ENCODE measurements around the gene ANKRD9.

The ANKRD9 gene

DNA sequence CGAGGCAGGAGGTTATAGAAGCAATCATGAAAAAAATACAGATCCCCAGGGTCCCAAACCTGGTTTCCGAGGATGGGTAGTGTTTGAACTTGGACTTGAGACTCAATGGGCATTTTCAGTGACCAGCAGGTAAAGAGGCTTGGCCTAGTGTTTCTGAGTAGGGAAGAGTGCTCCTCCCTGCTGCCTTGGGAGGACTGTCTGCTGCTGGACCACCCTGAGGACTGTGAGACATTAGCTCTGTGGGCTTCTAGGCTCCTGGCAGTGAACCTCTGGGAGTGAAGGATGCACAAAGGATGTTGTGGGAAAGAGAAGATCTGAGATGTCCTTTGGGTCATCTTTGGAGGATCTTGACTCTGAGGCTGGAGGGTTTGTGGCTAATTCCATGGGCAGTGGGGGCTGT is 30.5 kb downstream of the ANKRD9 start:
- DNase-seq (ENCODE audit: low read depth, low spot score): no peak

DNA sequence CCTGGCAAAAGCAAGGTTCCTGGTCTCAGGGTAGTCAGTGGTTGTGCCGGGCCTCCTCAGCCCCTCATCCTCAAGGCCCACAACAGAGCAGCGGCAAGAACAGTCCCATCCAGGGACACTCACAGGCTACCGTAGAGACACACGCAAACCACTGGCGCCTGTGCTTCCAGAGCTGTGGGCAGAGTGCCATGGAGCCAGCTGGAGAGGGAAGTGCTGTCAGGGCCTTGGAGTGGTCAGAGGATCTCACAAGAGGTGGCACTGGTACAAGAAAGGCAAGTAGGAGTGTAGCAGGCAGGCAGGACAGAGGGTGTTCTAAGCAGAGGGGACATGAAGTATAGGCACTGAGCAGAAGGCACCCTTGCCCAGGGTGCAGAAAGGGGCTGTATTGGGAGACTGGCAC is 34.6 kb downstream of the ANKRD9 start:
- DNase-seq (ENCODE audit: low read depth, low spot score): no peak

DNA sequence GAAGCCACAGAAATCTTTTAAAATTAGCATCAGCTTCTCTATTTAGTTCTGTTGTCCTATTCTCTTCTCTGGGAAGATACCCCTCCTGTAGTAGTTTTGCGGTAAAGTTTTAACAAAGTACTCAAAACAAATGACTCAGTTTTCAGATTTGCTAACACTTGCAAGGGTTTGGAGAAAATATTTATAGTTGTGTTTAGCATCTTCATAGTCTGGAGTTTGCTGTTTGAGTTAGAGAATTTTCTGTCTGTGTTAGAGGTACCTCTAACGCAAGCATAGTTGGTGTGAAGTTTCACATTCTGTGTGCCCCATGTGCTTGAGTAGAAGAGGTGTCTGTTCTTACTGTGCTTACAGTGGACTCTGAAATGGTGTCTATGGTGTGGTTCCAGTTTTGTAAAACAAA is 36.0 kb downstream of the ANKRD9 start:
- DNase-seq (ENCODE audit: low read depth, low spot score): no peak

DNA sequence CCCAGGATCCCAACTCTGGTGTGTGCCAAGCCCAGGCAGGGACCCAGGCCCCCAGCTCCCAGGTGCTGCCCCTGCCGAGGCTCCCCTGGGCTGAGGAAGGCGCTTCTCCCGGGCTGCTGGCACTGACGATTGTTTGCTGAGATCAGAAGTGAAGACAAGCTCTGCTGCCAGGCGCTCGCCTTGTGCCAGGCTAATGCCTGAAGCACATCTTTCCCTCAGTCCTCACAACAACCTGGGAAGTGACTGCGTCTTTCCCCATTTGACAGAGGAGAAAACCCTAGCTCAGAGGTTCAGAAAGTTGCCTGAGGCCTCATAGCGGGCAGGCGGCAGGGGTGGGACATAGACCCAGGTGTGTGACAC is 36.8 kb downstream of the ANKRD9 start:
- no peak for DNase-seq (ENCODE audit: low read depth, low spot score)

DNA sequence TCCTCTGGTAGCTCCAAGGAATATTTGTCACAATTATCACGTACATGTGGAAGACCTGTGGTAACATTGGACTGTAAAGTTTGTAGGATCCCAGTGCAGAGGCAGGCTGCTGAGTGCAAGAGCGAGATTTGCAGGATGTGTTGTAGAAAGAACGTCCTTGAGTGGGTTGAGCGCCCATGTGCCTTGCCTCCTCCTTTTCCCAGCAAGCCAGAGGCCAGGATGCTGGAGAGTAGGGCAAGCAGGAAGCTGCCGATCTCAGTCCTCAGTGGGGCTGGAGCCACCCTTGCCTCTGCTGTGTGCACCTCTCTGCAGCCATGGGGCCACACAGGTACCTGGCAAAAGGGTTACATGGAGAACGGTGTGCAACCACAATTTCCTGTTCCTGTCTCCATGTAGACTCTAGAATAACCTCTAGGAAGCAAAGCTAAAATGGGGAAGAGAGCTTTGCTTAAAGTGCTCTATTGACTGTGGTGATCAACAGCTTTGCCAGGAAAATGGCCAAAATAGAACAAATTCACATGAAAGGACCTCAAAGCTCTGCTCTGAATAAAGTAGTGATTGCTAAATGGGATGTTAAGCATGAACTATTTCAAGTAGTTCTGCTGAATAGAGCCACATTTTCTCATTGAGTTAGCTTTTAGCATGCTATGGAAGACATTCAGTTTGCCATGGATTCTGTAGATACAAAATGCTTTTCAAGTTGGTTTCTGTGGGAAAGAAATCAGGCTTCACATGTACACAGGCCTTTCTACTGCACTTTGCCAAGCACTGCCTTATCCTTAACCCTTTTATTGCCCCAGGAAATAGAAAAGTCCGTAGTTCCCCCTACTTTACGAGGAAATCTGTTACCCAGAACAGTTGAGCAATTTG is 37.4 kb downstream of the ANKRD9 start:
- DNase-seq (ENCODE audit: low read depth, low spot score): no peak

DNA sequence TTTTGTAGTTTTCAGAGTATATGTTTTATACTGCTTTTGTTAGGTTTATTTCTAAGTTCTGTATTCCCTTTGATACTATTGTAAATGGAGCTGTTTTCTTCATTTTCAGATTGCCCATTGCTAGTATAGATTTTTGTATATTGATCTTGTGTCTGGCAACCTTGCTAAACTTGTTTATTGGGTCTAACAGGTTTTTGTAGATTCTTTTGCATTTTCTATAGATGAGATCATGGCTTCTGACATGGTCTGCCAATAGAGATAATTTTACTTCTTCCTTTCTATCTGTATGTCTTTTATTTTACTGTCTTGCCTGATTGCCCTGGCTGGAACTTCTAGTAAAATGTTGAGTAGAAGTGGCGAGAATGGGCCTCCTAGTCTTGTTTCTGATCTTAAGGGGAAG is 40.3 kb downstream of the ANKRD9 start:
- no peak for DNase-seq (ENCODE audit: low read depth, low spot score)

DNA sequence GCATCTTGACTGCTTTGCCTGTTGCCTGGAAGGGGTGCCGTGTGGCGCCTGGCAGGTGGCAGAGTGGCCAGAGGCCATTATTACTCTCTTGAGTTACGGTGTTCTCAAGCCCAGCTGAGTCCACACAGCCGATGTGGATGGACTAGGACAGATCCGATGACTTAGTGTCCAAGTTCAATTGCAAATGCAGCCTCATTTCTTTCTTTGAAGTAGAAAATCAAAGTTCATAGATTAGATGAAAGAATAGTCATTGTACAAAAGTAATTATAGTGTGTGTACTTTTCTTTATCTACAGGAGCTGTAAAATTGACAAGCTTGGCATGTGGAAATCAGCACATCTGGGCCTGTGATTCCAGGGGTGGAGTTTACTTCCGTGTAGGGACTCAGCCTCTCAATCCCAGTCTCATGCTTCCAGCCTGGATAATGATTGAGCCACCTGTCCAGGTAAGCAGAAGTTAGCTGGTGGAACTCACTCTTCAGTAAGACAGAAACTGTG is 44.7 kb downstream of the ANKRD9 start:
- no peak for DNase-seq (ENCODE audit: low read depth, low spot score)

GRCh38 chr14:102464006-102464405 is 45.6 kb downstream of the ANKRD9 start:
- DNase-seq (ENCODE audit: low read depth, low spot score): no peak

- DNase-seq (ENCODE audit: low read depth, low spot score): no peak
Measured at GRCh38 chr14:102462391-102462790, 47.2 kb downstream of the ANKRD9 start.

DNA sequence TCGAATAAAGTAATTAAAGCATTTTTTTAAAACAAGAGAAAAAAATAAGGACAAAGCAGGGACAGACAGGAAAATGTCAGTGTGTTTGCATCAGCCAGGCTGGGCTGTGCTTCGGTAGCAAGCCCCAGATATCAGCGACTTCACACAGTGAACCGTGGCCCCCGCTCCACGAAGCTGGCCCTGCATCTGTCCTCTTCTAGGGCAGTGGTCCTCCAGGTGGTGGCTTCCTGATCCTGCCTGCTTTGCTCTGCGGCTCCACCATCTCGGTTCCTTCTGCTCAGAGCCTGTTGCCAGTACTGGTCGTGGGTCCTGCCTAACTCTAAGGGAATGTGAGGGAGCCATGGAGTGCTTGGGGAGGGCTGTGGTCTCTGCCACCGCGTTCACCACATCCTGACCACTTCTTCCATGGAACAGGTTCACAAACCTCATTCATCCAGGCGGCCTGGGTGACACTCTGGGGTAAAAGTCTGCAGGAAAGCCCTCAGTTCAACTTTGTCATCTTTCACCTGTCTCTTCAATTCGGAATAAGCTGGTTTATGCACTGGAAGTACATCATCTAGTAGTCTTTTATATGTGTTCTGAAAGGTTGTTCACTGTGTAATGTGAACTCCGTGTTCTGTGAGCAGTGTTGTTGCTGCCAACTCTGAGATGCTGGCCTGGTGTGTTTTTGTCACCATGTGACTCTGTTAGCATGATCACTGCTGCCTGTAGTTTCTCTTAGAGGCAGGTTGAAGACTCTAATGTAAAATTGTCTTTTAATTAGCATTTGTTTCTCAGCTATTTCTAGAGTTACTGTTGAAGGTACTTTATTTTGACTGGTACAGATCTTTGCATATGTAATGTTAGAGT is 47.9 kb downstream of the ANKRD9 start:
- no peak for DNase-seq (ENCODE audit: low read depth, low spot score)

DNA sequence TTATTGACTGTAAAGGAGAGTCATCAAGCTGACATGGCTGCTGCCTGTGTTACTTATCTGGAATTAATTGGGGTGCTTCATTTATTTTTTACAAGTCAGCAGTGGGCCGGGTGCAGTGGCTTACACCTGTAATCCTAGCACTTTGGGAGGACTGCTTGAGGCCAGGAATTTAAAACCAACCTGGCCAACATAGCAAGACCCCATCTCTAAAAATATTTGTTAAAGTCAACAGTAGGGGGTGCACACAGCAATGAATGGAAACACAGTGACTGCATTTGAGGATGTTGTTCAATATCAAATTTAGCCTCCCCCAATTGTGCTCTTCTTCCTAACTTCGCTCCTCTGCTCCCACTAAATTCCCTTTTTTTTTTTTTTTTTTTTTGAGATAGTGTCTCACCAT is 52.1 kb downstream of the ANKRD9 start:
- DNase-seq (ENCODE audit: low read depth, low spot score): no peak

DNA sequence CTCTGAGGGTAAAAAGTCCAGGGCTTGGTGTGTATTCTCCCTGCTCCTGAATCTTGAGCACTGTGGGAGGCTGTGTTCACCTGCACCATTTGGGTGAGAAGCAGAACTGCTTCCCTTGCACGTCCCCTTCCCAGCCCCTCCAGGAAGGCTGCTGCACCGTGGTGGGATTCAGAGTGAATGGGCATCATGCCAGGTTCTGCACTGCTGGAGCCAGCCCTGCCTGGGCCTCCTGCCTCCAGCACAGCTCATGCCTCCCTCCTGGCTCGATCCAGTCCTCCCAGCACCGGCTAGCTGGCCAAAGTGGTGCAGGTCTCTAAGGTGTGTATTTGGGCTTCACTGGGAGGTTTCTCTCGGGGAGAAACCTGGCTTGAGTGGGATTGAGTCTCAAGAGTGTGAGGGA is 54.9 kb downstream of the ANKRD9 start:
- no peak for DNase-seq (ENCODE audit: low read depth, low spot score)

DNA sequence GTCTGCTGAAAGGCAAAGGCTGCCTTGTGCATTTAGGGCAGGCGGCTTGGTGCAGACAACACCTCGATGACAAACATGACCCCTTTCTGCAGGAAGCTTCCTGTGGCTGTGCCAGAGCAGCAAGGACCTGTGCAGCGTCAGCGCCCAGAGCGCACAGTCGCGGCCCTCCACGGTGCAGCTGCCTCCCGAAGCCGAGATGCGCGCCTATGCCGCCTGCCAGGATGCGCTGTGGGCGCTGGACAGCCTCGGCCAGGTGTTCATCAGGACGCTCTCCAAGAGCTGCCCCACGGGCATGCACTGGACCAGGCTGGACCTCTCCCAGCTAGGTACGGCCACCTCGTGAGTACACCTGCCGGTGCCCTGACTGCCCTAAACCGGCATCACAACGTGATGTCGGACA is 57.3 kb downstream of the ANKRD9 start:
- no peak for DNase-seq (ENCODE audit: low read depth, low spot score)

Measured in ELF-1 (cell line).